Stimulated activated CD4-positive, alpha-beta T cell treated with anti-CD3 and anti-CD28 coated beads, Interleukin-4, amount 100 ng/mL, for 4 hours (primary cell): ENCODE data around the gene TCP11L1.
"Not testable (repeated sequence)": the region's sequence is repeated elsewhere in the genome, so short reads cannot be mapped to it uniquely, and the experiment has no call there.

Experiments
- DNase-seq, 2 experiments: peaks; one replicate each; pipeline ENCODE4 v3.0.0-alpha.2; 2020

TCP11L1 gene

GRCh38 chr11:33029218-33029617 lies 10.2 kb upstream of the TCP11L1 start:
- DNase-seq = not testable (repeated sequence)

DNA sequence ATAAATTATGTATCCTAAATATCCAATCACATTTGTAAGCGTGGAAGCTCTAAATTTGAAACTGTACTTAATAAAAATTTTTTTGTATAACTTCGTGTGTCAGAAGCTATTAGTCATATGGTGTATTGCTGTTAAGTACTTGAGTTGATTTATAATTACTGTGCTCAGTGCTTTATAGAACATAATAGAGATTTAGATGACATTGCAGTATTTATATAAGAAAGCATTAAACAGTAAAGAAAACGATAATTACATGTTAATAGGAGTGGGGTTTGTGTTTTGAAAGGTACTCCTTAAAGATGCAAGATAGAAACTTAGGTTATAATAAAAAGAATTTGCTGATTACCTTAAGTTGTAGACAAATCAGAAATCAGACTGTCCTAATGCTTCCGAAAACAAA lies 5.9 kb upstream of the TCP11L1 start:
- no peak for DNase-seq

- DNase-seq = no peak
These were observed 4.4 kb upstream of the TCP11L1 start for GRCh38 chr11:33035011-33035410.

GRCh38 chr11:33040033-33040861 lies 875 bp downstream of the TCP11L1 start:
- DNase-seq = peak; percentile 23 to 24

- DNase-seq = no peak
These were observed 1.6 kb downstream of the TCP11L1 start for GRCh38 chr11:33040862-33041453.

GRCh38 chr11:33043221-33043830 lies 4.0 kb downstream of the TCP11L1 start:
- DNase-seq = no peak

- no peak for DNase-seq
These were observed 4.9 kb downstream of the TCP11L1 start for GRCh38 chr11:33044285-33044756.

GRCh38 chr11:33045551-33046255 lies 6.3 kb downstream of the TCP11L1 start:
- no peak for DNase-seq

- DNase-seq = not testable (repeated sequence)
These were observed 9.3 kb downstream of the TCP11L1 start for GRCh38 chr11:33048701-33049100.

- not testable (repeated sequence) for DNase-seq
These were observed 10.4 kb downstream of the TCP11L1 start for GRCh38 chr11:33049565-33050408.

DNA sequence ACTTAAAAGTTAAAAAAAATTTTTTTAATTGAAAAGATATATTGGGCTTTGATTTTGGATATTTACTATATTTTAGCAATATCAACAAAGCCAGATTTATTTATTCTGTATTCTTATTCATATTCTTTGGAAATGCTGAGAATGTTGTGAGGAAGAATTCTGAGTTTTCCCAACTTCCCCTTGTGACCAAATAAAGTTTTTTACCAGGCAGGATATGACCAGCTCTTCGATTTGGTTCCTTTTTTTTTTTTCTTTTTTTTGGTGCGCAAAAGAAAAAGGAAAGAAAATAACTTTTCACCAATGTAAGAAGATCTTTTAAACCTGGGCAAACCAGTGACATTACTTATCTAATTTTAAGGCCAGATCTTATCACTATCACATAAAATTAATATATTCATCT lies 12.9 kb downstream of the TCP11L1 start:
- no peak for DNase-seq

GRCh38 chr11:33055375-33055774 lies 16.0 kb downstream of the TCP11L1 start:
- no peak for DNase-seq

DNA sequence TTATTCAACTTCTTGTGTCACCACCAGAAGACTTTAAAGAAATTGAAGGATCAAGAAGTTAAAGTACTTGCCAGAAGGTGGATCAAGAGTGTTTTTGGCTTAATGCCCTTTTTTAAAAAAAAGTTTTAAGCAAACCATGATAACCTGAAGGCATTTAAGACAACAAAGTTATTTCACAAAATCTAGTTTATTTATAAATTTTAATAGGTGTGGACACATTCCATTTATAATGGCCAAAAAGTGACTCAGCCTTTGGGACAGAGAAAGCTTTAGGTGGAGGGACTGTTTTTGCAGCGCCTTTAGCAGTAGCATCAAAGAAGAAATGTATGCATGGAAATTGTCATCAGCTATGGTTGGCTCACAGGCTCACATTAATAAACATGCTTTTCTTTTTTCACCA lies 17.9 kb downstream of the TCP11L1 start:
- no peak for DNase-seq

DNA sequence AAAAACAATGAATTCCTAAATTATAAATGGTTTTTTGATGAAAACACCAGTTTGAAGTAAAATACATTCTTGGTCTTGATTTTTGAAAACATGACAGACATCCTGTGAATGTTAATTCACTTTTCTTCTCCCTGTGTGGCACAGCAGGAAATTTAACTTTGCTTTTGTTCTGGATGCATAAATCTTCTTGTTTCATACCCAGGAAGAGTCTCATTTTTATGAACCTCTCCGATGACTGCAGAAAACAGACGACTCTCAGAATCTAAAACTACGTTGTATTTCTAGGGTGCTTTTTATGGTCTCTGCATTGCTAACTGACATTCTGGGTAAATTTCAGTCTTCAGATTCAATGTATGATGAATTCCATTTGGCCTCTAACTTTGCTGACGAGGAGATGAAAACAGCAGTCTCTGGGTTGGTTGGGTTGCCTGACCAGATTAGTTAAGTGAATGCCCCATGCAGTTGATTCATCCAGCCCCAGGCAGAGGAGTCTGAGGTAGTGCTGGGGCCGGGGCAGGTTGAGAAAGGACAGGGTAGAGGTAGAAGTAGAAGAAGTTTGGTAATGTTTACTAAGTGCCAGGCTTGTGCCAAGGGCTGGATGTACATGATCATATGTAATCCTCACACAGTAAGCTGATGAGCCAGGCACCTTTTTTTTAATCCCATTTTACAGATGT lies 20.1 kb downstream of the TCP11L1 start:
- no peak for DNase-seq

- DNase-seq = no peak
These were observed 20.9 kb downstream of the TCP11L1 start for GRCh38 chr11:33060271-33060670.

GRCh38 chr11:33062137-33062536 lies 22.8 kb downstream of the TCP11L1 start:
- DNase-seq = no peak

GRCh38 chr11:33063326-33063881 lies 24.0 kb downstream of the TCP11L1 start:
- DNase-seq = no peak

- DNase-seq = no peak
These were observed 24.9 kb downstream of the TCP11L1 start for GRCh38 chr11:33064033-33064825.

DNA sequence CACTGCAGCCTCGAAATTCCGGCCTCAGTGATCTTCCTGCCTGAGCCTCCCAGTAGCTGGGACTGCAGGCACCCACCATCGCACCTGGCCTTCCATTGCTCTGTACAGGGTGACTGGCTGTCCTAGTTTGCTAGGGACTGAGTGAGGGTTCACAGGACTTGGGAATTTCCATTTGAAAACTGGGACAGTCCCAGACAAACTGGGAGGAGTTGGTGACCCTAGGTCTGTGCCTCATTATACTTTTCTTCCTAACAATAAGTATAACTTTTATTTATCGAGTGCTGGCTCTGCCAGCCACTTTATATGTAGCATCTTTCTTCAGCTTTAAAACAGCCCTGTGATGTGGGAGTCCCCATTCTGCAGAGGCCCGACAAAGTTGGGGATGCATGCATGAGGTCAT lies 25.5 kb downstream of the TCP11L1 start:
- DNase-seq = no peak

GRCh38 chr11:33065445-33066178 lies 26.2 kb downstream of the TCP11L1 start:
- DNase-seq = peak; percentile 66 to 69
